Skeletal muscle satellite cell (primary cell): ENCODE measurements around the gene PSG3.
"Not testable (repeated sequence)": the region's sequence is repeated elsewhere in the genome, so short reads cannot be mapped to it uniquely, and the experiment has no call there.

Source experiments
- H3K27me3 ChIP-seq: 2 replicates; pipeline ENCODE4 v1.7.0; 2013; ENCODE audit warnings: low read length; ENCODE audit not compliant: control insufficient read depth, insufficient read depth
- H3K36me3 ChIP-seq: 2 replicates; pipeline ENCODE4 v1.7.0; 2013; ENCODE audit warnings: mild to moderate bottlenecking, control low read depth, low read length; ENCODE audit not compliant: insufficient read depth
- H3K4me1 ChIP-seq: 2 replicates; pipeline ENCODE4 v1.7.0; 2013; ENCODE audit warnings: low read length; ENCODE audit not compliant: control insufficient read depth, insufficient read depth
- H3K4me2 ChIP-seq: 2 replicates; pipeline ENCODE4 v1.7.0; 2013; ENCODE audit warnings: mild to moderate bottlenecking, low read length
- H3K4me3 ChIP-seq: 2 replicates; pipeline ENCODE4 v1.7.0; 2013; ENCODE audit warnings: low read length
- H3K9ac ChIP-seq: 2 replicates; pipeline ENCODE4 v1.7.0; 2013; ENCODE audit warnings: mild to moderate bottlenecking, low read depth, low read length, moderate library complexity
- H3K9me3 ChIP-seq: replicated peaks from 2 replicates; pipeline ENCODE4 v1.7.0; 2013; ENCODE audit warnings: mild to moderate bottlenecking, control low read depth, low read length

Gene PSG3

DNA sequence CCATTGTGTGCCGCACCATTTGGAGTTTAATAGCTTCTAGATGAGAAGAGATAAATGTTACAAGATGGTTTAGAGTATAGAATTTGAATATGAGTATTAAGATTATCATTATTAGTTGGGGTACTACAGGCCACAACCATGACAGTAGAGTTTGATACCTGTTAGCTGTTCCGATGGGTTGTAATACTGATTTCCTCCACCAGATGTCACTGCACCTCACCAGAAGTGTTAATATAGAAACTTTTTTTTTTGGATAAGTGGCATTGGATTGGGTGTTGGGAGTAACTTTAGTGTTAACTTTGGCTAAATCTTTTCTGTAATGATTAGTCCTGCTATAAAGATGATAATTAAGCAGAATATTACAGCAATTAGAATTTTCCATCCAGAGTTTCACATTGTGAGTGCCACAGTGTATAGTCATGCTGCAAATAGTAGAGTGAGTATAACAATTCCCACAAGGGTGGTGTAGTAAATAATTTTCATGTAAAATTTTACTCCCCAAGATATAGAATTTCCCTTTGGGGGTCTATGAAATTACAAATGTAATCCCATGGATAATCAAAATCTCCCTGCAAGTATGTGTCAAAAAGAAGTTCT lies 56.3 kb downstream of the PSG3 start:
- Histone ChIP-seq H3K4me3 (no peak overlapping the region), H3K9me3 (no peaks in the 10 kb centered on the region), H3K4me2 (no peak overlapping the region), H3K9ac (no peak overlapping the region), H3K36me3 (no peaks in the 10 kb centered on the region), H3K4me1 (no peaks in the 10 kb centered on the region), H3K27me3 (peaks cover 4% of the 10 kb centered on the region)

DNA sequence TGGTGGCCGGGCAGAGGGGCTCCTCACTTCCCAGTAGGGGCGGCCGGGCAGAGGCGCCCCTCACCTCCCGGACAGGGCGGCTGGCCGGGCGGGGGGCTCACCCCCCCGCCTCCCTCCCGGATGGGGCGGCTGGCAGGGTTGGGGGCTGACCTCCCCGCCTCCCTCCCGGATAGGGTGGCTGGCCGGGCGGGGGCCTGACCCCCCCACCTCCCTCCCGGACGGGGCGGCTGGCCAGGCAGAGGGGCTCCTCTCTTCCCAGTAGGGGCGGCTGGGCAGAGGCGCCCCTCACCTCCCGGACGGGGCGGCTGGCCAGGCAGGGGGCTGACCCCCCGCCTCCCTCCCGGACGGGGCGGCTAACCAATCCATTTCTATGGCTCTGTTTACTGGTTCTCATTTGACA lies 64.0 kb downstream of the PSG3 start:
- H3K27me3 ChIP-seq, H3K36me3 ChIP-seq, H3K9ac ChIP-seq, H3K9me3 ChIP-seq, H3K4me1 ChIP-seq, H3K4me2 ChIP-seq, H3K4me3 ChIP-seq: not testable (repeated sequence)

DNA sequence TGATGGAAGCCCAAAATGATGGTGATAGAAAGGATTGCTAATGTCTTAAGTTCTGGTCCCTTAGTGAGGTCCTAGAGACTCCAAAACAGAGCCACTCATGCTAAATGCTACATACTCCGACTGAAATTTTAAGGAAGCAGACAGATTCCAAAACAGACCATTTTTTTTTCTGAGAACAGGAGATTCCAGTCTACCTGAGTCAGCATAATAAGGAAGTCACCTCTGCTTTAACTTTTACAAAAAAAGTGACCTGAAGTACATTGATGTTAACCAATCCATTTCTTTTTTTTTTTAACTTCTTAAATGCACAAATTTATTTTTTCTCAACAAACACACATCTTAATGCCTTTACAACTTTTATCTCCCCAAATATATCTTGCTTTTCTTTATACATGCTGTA lies 65.7 kb downstream of the PSG3 start:
- H3K9ac ChIP-seq, H3K4me2 ChIP-seq, H3K4me1 ChIP-seq, H3K9me3 ChIP-seq, H3K27me3 ChIP-seq, H3K4me3 ChIP-seq, H3K36me3 ChIP-seq: not testable (repeated sequence)
